B cell (primary cell): ENCODE results near the gene EXOC6B. TPM values are rescaled to one million over a fixed set of nuclear protein-coding genes. Genes with fewer than 3 reads are reported as not detected.

Experiments
- ATAC-seq: fragments of 200-7000 bp; cut with Tn5 transposase; one replicate; pipeline ENCODE4 v1.10.0; 2021; ENCODE audit warnings: low read depth, mild to moderate bottlenecking, moderate number of reproducible peaks, moderate library complexity
- CTCF ChIA-PET: fragments of 350-600 bp; sonication (Branson Sonifier 250); formaldehyde crosslinking; loops from one replicate; lab custom pipeline; 2021; ENCODE audit warnings: antibody characterized with exemption, inconsistent platforms; lab: Charles Lee
- POLR2A ChIA-PET: fragments of 350-600 bp; sonication (Branson Sonifier 250); formaldehyde crosslinking; loops from one replicate; lab custom pipeline; 2021; ENCODE audit warnings: antibody characterized with exemption; lab: Charles Lee
- DNase-seq: peaks from one replicate; pipeline ENCODE4 v3.0.0; 2013
- H2AFZ ChIP-seq: 2 replicates; pipeline ENCODE4 v1.6.1; 2012; ENCODE audit warnings: mild to moderate bottlenecking, low read depth, low read length; ENCODE audit not compliant: insufficient read depth, poor library complexity, severe bottlenecking
- H3K27ac ChIP-seq, 2 donors: 1 replicate in 1 of 2; 2 replicates in 1 of 2; pipeline ENCODE4 v1.5.1; 2012 to 2013; ENCODE audit warnings: low read length in 2 of 2, mild to moderate bottlenecking in 2 of 2, moderate library complexity in 1 of 2
- H3K27me3 ChIP-seq, 4 experiments: fragments of 200-600 bp in 1 of 4; sonication (generic) in 1 of 4; replicated peaks in 1 of 4; 1 replicate in 2 of 4; 2 replicates in 2 of 4; pipeline versions ENCODE4 v1.6.1 to v1.7.0; 2013 to 2016; ENCODE audit warnings: low read length in 3 of 4, mild to moderate bottlenecking in 2 of 4, mixed read lengths in 1 of 4, moderate library complexity in 1 of 4; ENCODE audit not compliant: insufficient read depth in 4 of 4, control insufficient read depth in 3 of 4; ENCODE audit errors: control extremely low read depth in 1 of 4
- H3K36me3 ChIP-seq, 2 experiments: replicated peaks in 1 of 2; 1 replicate in 1 of 2; 2 replicates in 1 of 2; pipeline versions ENCODE4 v1.6.1 to v1.7.1; 2013; ENCODE audit warnings: low read length in 1 of 2; ENCODE audit not compliant: insufficient read depth in 2 of 2, control insufficient read depth in 1 of 2; ENCODE audit errors: control extremely low read depth in 1 of 2, extremely low read depth in 1 of 2
- H3K4me1 ChIP-seq, 2 donors: fragments of 200-600 bp in 1 of 2; sonication (generic) in 1 of 2; 1 replicate in 1 of 2; 2 replicates in 1 of 2; pipeline versions ENCODE4 v1.5.1 to v1.6.1; 2013 to 2017; ENCODE audit warnings: low read length in 2 of 2; ENCODE audit not compliant: control insufficient read depth in 2 of 2, insufficient read depth in 2 of 2
- H3K4me2 ChIP-seq: replicated peaks from 2 replicates; pipeline ENCODE3; 2012; ENCODE audit warnings: mild to moderate bottlenecking, low read depth, low read length; ENCODE audit not compliant: poor library complexity, severe bottlenecking
- H3K4me3 ChIP-seq, 5 experiments: fragments of 200-600 bp in 1 of 5; sonication (generic) in 1 of 5; 1 replicate in 3 of 5; 2 replicates in 2 of 5; pipeline versions ENCODE4 v1.5.1 to v1.7.0; 2011 to 2016; ENCODE audit warnings: low read length in 4 of 5, mild to moderate bottlenecking in 4 of 5, low read depth in 2 of 5, control low read depth in 1 of 5, moderate library complexity in 1 of 5; ENCODE audit not compliant: insufficient read depth in 1 of 5; ENCODE audit errors: control extremely low read depth in 1 of 5, extremely low read depth in 1 of 5
- H3K79me2 ChIP-seq: fragments of 200-600 bp; sonication (generic); one replicate; pipeline ENCODE4 v1.6.0; 2016; ENCODE audit warnings: low read length; ENCODE audit not compliant: control insufficient read depth, insufficient read depth
- H3K9ac ChIP-seq: fragments of 200-600 bp; sonication (generic); 2 replicates; pipeline ENCODE4 v1.6.1; 2017; ENCODE audit warnings: mild to moderate bottlenecking, low read length, moderate library complexity
- H3K9me3 ChIP-seq, 3 donors: one replicate each; pipeline versions ENCODE4 v1.6.1 to v1.7.1; 2013; ENCODE audit warnings: low read length in 2 of 3; ENCODE audit not compliant: control insufficient read depth in 2 of 3, insufficient read depth in 1 of 3; ENCODE audit errors: control extremely low read depth in 1 of 3
- H4K20me1 ChIP-seq: 2 replicates; pipeline ENCODE4 v1.6.0; 2012; ENCODE audit warnings: mild to moderate bottlenecking, low read length; ENCODE audit not compliant: insufficient read depth, control insufficient read depth, poor library complexity, severe bottlenecking
- H3K27ac Mint-ChIP-seq: one replicate; pipeline ENCODE4 v1.8.0; 2021; ENCODE audit warnings: mixed read lengths
- H3K27me3 Mint-ChIP-seq: one replicate; pipeline ENCODE4 v1.8.0; 2021; ENCODE audit warnings: mixed read lengths
- H3K4me1 Mint-ChIP-seq: one replicate; pipeline ENCODE4 v1.8.0; 2021; ENCODE audit warnings: mixed read lengths
- H3K4me3 Mint-ChIP-seq: one replicate; pipeline ENCODE4 v1.8.0; 2021; ENCODE audit warnings: mixed read lengths
- H3K9me3 Mint-ChIP-seq: one replicate; pipeline ENCODE4 v1.8.0; 2022; ENCODE audit warnings: mixed read lengths; ENCODE audit not compliant: insufficient read depth
- CTCF ChIP-seq: fragments of 200-600 bp; IDR thresholded peaks from one replicate; pipeline ENCODE4 v1.8.0; 2022; ENCODE audit warnings: antibody characterized with exemption, mild to moderate bottlenecking
- EZH2 ChIP-seq: IDR thresholded peaks from 2 replicates; pipeline ENCODE4 v1.6.1; 2012; ENCODE audit warnings: borderline replicate concordance, low read depth, mild to moderate bottlenecking, moderate library complexity, low read length; ENCODE audit not compliant: insufficient read depth, poor library complexity, severe bottlenecking
- WGBS: methylation state at CpG from one replicate; pipeline ENCODE4 v1.1.5; 2013; ENCODE audit warnings: missing lambda C conversion rate; ENCODE audit not compliant: insufficient coverage; 5-methylcytosine and 5-hydroxymethylcytosine counted together
- intact Hi-C: fragments of 100-400 bp; cut with micrococcal nuclease; formaldehyde crosslinking; loops from one replicate; pipeline ENCODE4 v1.10.0; 2022
- polyA plus RNA-seq: library from polyadenylated mRNA; depleted of rRNA; stranded (reverse); fragments of >200 nt; gene quantifications from 2 replicates; pipeline ENCODE4 v1.2.3, GENCODE V29; 2012
- total RNA-seq, 2 donors: library from RNA; stranded (reverse); fragments of 120-200 nt in 1 of 2; gene quantifications; 1 replicate in 1 of 2; 2 replicates in 1 of 2; pipeline versions ENCODE4 v1.2.3 to v1.2.4, GENCODE V29; 2013 to 2022

EXOC6B gene
- total and polyA plus RNA-seq, 2 donors (not counting 1 experiment from before 2014, with no cell fraction given), result 4.8 to 22.6 TPM

- no peak overlapping the region for H3K4me3 Mint-ChIP-seq
- H3K4me1 Mint-ChIP-seq, result no peaks in the 10 kb centered on the region
- CTCF ChIA-PET, result interaction anchor here (0.6 kb wide), 1 partner anchor 1921 kb away, joined by 3 read pairs; no protein-coding TSS in a partner anchor
- H3K36me3 ChIP-seq, result no peaks in the 10 kb centered on the region
- peaks cover 37% of the 10 kb centered on the region for H3K27me3 Mint-ChIP-seq
- 93% methylated on average over 2 of the region's 2 CpGs for WGBS
- H4K20me1 ChIP-seq, result no peaks in the 10 kb centered on the region
- no peak overlapping the region for H3K4me3 ChIP-seq
- no peak overlapping the region for H3K4me2 ChIP-seq
- H3K9me3 Mint-ChIP-seq, result no peaks in the 10 kb centered on the region
- H3K9ac ChIP-seq, result no peak overlapping the region
- no peaks in the 10 kb centered on the region for H3K4me1 ChIP-seq
- TF ChIP-seq EZH2, result no peak
- no peak for TF ChIP-seq CTCF
- intact Hi-C loops, result no loop called here
- H3K27me3 ChIP-seq, result peaks cover 0 to 15% (median 3%) of the 10 kb centered on the region in 4 experiments
- H3K9me3 ChIP-seq, result no peaks in the 10 kb centered on the region
- no peak overlapping the region for H3K27ac ChIP-seq
- DNase-seq (no peak), ATAC-seq (no peak)
- POLR2A ChIA-PET, result no interaction called here
- no peaks in the 10 kb centered on the region for H3K79me2 ChIP-seq
- H3K27ac Mint-ChIP-seq, result no peak overlapping the region
- no peak overlapping the region for H2AFZ ChIP-seq
Measured at GRCh38 chr2:72156872-72157271, 669.0 kb downstream of the EXOC6B start.

DNA sequence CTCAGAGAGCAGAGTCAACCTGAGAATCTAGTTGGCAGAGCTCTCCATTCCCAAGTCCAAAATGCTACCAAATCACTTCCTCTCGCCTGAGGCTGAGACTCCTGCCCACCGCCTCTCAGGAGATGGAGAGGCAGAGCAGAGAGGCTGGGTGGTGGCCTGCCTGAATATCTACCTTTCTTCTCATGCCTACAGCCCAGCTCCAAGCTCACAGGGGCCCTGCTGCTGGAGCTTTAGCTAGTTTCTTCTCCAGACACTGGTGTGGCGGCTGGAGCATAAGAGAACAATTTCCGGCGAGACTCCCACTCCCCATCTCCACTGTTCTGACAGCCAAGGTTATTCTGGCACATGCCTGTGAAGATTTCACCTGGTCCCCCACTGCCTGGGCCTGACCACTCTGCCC lies 670.1 kb downstream of the EXOC6B start:
- no peaks in the 10 kb centered on the region for H4K20me1 ChIP-seq
- no peak for DNase-seq
- Mint-ChIP-seq H3K4me1 (no peaks in the 10 kb centered on the region), H3K27ac (no peak overlapping the region), H3K27me3 (peaks cover 34% of the 10 kb centered on the region), H3K4me3 (no peak overlapping the region), H3K9me3 (no peaks in the 10 kb centered on the region)
- H2AFZ ChIP-seq, result no peak overlapping the region
- 95% methylated on average over 5 of the region's 5 CpGs for WGBS
- H3K79me2 ChIP-seq, result no peaks in the 10 kb centered on the region
- intact Hi-C loops, result no loop called here
- H3K27me3 ChIP-seq, result peaks cover 0 to 21% (median 2%) of the 10 kb centered on the region in 4 experiments
- no peak overlapping the region for H3K4me3 ChIP-seq
- H3K9me3 ChIP-seq, result no peaks in the 10 kb centered on the region
- H3K4me1 ChIP-seq, result no peaks in the 10 kb centered on the region
- no peak for ATAC-seq
- H3K9ac ChIP-seq, result no peak overlapping the region
- H3K4me2 ChIP-seq, result no peak overlapping the region
- CTCF ChIA-PET, result no interaction called here
- H3K36me3 ChIP-seq, result no peaks in the 10 kb centered on the region
- POLR2A ChIA-PET, result no interaction called here
- TF ChIP-seq CTCF (no peak), EZH2 (no peak)
- H3K27ac ChIP-seq, result no peak overlapping the region
